ENCODE measurements around the gene SALL2.
"Not testable (repeated sequence)": the region's sequence is repeated elsewhere in the genome, so short reads cannot be mapped to it uniquely, and the experiment has no call there.

The SALL2 gene

GRCh38 chr14:21525962-21526671, at the start of gene SALL2:
Gene SALL2 (minus strand): TSS chr14:21526346. CDS start chr14:21526127, 219 bp downstream.
- peak; percentile 53 for DNase-seq

- DNase-seq, result no peak
These were observed 49.5 kb upstream of the SALL2 start for GRCh38 chr14:21575661-21576060.

GRCh38 chr14:21572604-21573003, 46.5 kb upstream of the SALL2 start:
- no peak for DNase-seq

- DNase-seq, result no peak
These were observed 32.6 kb upstream of the SALL2 start for GRCh38 chr14:21558703-21559170.

- DNase-seq, result peak; percentile 76
These were observed 31.1 kb upstream of the SALL2 start for GRCh38 chr14:21557084-21557901.

- no peak for DNase-seq
These were observed 30.4 kb upstream of the SALL2 start for GRCh38 chr14:21556378-21557083.

- DNase-seq, result no peak
These were observed 27.1 kb upstream of the SALL2 start for GRCh38 chr14:21553266-21553665.

GRCh38 chr14:21544588-21544987, 18.4 kb upstream of the SALL2 start:
- DNase-seq, result not testable (repeated sequence)

- no peak for DNase-seq
These were observed 17.8 kb upstream of the SALL2 start for GRCh38 chr14:21543963-21544362.

- no peak for DNase-seq
These were observed 17.4 kb upstream of the SALL2 start for GRCh38 chr14:21543521-21543960.

- no peak for DNase-seq
These were observed 15.4 kb upstream of the SALL2 start for GRCh38 chr14:21541413-21542074.

GRCh38 chr14:21539189-21539940, 13.2 kb upstream of the SALL2 start:
- no peak for DNase-seq

- DNase-seq, result no peak
These were observed 10.9 kb upstream of the SALL2 start for GRCh38 chr14:21537090-21537424.

GRCh38 chr14:21536418-21537089, 10.4 kb upstream of the SALL2 start:
- DNase-seq, result no peak

- DNase-seq, result no peak
These were observed 9.6 kb upstream of the SALL2 start for GRCh38 chr14:21535545-21536417.

GRCh38 chr14:21534576-21534975, 8.4 kb upstream of the SALL2 start:
- DNase-seq, result no peak

- no peak for DNase-seq
These were observed 7.1 kb upstream of the SALL2 start for GRCh38 chr14:21533294-21533693.

- DNase-seq, result no peak
These were observed 3.4 kb upstream of the SALL2 start for GRCh38 chr14:21529515-21529914.

- no peak for DNase-seq
These were observed 2.5 kb upstream of the SALL2 start for GRCh38 chr14:21528381-21529348.

Data from activated gamma-delta T cell treated with Interleukin-2 at 50 U/mL for 16 hours (primary cell).